GM19240 (cell line): ENCODE measurements around the gene PROX1.
"Not testable (repeated sequence)": the region's sequence is repeated elsewhere in the genome, so short reads cannot be mapped to it uniquely, and the experiment has no call there.

Experiments
- DNase-seq: peaks from one replicate; pipeline ENCODE4 v3.0.0; 2011; ENCODE audit warnings: low spot score; ENCODE audit not compliant: insufficient read length

Gene PROX1

DNA sequence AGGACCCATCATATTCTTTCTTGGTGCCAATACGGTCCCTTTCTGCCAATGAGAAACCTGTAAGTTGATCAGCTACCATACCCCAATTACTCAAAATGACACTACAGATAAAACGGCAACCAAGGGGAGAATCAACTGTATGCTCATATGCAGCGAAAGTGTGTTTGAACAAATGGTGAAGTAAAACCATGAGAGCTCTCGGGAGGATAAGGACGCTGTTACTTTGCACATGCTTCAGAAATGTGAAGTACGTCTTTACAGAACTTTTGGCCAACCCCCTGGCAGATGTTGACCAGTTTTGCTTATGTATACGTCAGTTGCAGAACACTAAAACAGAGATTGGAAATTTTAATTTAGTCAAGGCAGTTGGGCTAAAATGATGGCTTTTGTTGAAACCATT is 79.6 kb downstream of the PROX1 start:
- DNase-seq, result no peak

DNA sequence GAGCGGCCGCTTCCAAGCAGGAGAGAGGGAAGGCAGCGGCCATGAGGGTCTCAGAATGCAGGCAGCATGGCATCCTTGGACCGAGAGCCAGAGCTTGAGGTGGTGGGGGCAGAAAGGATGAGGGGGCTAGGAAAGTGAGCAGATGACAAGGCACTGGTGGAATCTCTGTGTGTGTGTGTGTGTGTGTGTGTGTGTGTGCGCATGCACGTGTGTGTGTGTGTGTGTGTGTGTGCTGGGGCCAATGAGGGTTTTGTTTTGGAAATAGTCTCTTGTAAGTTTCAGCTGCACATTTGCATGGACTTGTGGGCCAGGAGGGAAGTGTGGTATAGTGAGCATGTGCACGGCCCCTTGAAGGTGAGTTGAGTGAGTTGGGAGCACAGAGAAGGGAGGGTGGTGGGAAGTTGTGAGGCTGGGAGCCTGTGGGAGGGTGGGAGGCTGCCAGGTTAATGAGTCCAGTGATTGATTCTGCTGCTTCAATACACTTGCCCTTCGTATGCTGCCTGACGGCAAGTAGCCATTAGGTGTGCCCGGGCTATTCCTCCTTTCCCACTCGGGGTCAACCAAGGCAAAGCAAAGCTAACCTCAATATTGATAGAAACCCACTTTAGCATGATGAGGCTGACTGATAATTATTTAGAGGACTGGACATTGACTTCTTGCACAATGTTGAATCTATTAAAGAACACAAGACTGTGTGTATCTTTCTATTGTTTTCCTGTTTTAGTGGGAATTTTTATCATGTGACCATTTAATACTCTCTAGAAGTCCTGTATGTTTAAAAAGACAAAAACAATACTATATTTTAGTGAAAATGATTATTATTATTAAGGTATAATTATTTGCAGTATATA is 80.3 kb downstream of the PROX1 start:
- DNase-seq, result no peak

DNA sequence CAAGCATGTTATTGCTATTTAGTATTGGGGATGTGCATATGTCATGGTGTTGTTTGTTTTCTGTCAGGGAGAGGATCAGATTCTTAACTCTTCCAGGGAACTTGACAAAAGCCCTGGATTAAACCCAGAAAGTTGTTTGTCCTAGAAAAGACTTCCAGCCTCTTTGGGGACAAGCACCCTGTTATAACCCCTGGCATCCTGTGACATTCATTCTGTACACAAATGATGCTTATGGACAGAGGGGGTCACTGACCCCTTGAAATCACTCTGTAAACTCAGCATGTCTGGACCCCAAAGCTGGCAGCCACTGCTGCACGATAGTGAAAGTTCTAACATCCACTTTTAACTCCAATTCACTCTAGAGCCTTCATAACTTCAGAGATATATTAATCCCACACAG is 81.2 kb downstream of the PROX1 start:
- DNase-seq, result no peak

DNA sequence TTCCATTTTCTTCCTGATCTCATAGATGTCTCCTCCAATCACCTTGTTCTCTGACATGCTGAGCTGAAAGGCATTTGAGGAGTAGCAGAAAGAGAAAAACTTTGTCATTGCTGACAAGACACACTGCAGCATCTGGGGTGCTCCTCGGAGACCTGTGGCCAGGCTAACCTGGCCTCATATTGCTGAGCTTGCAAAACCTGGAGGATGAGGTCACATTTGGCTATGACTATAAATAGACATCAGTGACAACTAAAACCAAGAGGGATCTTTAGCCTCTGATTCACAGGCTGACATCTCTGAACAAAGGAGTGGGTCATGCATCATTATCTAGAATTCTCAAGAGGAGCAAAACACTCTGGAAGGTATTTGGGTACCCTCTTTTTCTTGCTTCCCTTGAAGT is 83.7 kb downstream of the PROX1 start:
- no peak for DNase-seq

DNA sequence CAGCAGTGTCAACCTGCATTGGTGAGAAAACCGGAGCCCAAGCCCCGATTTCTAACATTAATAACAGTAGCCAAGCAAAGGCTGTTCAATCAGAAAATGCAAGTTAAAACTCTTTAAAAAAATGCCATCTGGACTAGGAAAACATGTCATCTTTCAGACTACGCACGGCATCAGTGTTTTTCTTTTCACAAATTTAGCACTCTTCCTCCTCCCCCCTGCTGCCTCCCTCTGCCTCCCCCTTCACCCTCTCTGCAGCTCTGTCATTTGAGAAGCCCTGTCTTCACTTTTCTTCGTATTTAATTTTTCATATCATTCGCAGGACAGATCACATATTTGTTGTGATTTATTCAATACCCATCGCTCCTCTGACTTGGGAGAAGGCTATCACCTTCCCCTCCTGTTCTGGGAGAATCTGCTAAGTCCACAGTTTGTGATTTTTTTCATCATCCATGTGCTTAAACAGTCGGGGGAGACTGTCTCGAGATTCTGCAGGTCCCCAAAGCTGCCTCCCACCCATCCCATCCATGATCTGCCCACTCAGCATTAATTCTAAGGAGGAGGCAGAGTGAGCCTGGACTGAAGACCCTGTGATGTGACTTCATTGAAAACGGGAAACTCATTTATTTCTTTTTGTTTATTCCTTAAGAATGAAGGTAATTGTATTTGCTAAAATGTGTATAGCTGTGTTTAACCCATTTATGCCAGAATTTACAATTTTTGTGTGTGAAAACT is 84.8 kb downstream of the PROX1 start:
- no peak for DNase-seq

DNA sequence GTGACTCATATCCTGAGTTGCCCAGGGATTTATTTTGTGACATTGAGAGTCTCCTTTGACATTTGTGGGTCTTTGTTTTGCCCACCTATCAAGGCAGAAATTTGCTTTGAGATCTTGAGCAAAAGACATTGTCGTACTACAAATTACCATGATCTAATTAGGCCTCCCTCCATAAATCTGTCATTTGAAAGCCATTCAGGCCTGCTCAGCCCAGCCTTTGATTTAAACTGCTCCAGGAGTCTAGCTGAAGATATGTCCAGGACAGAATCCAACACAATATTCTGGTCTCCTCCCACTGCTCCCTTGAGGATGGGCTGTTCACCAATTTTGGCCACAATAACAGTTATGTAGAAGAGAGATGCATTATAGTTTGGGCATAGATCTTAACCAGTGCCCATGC is 86.7 kb downstream of the PROX1 start:
- no peak for DNase-seq

DNA sequence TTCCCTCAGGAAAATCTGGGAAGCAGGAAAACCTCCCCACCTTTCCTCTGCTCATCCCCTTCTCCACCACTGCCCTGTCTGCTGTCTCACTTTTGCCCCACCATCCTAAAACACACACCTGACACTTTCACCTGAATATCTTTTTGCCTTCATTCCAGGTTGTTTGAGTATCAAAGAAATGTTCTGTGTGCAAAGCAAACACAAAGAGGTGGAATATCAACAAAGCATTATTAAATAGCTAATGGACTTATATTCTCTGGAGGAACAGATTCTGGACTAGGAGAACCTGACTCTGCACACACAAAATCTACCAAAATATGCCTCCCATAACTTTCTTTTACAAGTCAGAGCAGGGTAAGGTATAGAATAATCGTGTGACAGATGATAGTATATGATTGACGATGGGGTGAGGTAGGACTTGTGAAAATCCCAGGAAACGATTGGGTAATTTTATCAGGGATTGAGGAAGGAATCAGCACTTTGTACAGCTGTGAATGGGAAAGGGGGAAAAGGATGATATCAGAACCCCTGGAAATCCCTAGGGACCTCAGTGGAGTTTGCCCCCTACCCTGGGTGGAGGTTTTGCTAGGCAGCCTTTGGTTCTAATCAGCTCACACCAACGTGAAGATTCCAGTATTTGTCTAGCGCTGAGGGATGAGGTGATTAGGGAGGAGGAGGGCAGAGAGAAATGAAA is 87.7 kb downstream of the PROX1 start:
- DNase-seq, result no peak

DNA sequence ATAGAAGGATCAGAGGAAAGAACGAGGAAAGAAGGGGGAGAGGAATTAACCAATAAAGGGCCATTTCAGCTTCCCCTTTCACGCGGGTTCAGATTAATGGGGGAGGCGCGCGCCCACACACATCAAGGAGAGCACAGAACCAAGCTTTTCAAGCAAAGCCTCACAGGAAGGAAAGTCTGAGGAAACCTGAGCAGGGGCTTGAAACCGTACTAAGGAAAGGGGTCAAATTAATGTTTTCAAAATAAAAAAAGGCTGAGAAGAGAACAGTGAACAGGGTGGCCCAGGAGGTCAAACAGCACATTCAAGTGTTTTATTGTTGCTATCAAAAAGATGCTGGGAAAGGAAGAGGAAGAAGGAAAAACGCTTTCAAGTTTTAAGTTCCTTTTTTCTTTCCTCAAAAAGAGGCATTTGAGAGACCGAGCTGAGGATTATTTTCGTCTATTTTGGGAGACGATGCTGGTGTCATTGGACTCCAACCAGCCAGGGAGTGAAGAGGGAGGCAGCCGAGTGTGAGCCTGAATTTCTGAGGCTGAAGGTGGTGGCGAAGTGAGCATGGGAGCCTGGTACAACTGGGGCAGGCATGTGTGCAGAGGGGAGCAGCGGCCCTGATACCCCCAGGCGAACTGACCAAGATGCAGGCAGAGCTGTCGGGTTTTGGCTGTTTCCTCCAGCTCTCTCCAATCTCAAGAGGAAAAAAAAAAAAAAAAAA is 88.4 kb downstream of the PROX1 start:
- no peak for DNase-seq

DNA sequence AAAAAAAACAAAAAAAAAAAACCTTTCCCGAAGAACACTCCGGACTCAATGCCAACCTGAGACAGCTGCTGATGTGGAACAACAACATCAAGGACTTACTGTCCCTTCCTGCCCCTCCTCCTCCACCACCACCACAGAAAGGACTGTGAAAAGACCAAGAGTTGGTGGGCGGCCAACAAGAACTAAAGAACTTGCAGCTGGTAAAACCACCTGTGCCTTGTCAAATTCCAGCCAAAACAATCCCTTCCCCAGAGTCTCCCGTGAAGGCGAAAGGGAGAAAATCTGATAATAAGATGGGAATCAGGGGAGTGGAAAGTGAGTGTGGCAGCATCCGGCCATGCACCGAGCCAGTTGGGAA is 88.9 kb downstream of the PROX1 start:
- DNase-seq, result no peak

DNA sequence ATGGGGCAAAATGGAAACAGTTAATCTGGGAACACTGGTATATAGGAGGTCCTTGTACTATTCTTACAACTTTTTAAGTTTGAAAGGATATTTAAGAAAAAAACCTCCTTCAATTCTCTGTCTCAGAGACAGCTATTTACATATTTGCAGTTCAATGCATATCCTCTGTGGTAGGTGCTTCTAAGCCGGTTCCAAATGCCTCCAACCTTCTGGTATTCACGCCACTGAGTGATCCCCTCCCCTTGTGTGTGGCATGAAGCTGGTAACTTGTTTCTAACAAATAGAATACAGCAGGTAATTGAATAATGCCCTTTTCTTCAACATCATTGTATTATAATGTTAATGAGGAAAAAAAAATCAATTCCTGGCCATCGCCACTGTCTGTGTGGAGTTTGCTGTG is 91.2 kb downstream of the PROX1 start:
- no peak for DNase-seq

DNA sequence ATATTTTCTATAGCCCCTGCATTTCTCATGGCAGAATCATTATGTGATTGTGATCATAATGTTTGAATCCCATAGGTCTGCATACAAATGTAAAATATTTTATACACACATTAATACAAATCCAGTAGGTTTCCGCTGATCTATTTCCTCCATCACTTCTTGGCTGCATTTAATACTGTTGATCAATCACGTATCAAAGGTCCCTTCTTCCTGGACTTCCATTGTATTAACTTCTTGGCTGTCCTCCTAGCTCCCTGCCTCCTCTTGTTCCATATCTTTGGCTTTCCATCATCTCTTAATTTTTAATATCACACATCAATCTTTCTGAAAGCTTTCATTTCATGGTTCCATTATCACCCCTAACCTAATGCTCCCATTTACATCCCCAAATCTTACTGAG is 97.6 kb downstream of the PROX1 start:
- DNase-seq, result no peak

DNA sequence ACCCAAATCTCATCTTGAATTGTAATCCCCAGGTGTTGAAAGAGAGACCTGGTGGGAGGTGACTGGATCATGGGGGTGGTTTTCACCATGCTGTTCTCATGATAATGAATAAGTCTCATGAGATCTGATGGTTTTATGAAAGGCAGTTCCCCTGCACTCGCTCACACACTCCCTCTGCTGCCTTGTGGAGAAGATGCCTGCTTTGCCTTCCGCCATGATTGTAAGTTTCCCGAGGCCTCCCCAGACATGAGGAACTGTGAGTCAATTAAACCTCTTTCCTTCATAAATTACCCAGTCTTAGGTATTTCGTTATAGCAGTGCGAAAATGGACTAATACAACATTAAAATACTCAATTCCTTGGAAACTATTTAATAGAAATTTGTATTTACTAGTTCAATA is 99.2 kb downstream of the PROX1 start:
- no peak for DNase-seq

DNA sequence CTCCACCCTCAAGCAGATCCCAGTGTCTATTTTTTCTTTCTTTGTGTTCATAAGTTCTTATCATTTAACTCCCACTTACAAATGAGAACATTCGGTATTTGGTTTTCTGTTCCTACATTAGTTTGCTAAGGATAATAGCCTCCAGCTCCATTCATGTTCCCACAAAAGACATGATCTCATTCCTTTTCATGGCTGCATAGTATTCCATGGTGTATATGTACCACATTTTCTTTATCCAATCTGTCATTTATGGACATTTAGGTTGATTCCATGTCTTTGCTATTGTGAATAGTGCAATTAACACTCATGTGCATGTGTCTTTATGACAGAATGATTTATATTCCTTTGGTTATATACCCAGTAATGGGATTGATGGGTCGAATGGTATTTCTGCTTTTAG is 101.2 kb downstream of the PROX1 start:
- not testable (repeated sequence) for DNase-seq
